Small intestine (tissue), 7 donors: ENCODE data around the gene GAB2. TPM values are rescaled to one million over a fixed set of nuclear protein-coding genes. Genes with fewer than 3 reads are reported as not detected.

Experiments used
- DNase-seq, 2 donors: peaks; one replicate each; pipeline versions ENCODE4 v3.0.0 to v3.0.0-alpha.2; 2013
- FAIRE-seq: peaks from 2 replicates; lab custom pipeline; 2012; peaks lifted over from hg19 to GRCh38; lab: Jason Lieb, UNC
- H3K27ac ChIP-seq, 3 donors: one replicate each; pipeline ENCODE4 v1.5.1; 2013; ENCODE audit warnings: low read length in 2 of 3, mild to moderate bottlenecking in 2 of 3, control low read depth in 1 of 3, inconsistent platforms in 1 of 3, low read depth in 1 of 3, moderate library complexity in 1 of 3
- H3K27me3 ChIP-seq, 3 donors: one replicate each; pipeline ENCODE4 v1.6.1; 2013; ENCODE audit warnings: low read length in 3 of 3, inconsistent platforms in 1 of 3; ENCODE audit not compliant: control insufficient read depth in 3 of 3, insufficient read depth in 3 of 3
- H3K36me3 ChIP-seq, 3 donors: one replicate each; pipeline ENCODE4 v1.6.1; 2013; ENCODE audit warnings: low read length in 3 of 3, inconsistent platforms in 1 of 3, low read depth in 1 of 3, mild to moderate bottlenecking in 1 of 3, moderate library complexity in 1 of 3; ENCODE audit not compliant: control insufficient read depth in 3 of 3, insufficient read depth in 2 of 3
- H3K4me1 ChIP-seq, 3 donors: one replicate each; pipeline ENCODE4 v1.6.1; 2013; ENCODE audit warnings: low read length in 2 of 3, inconsistent platforms in 1 of 3, low read depth in 1 of 3, mild to moderate bottlenecking in 1 of 3, moderate library complexity in 1 of 3; ENCODE audit not compliant: control insufficient read depth in 3 of 3, insufficient read depth in 2 of 3
- H3K4me3 ChIP-seq, 3 donors: one replicate each; pipeline ENCODE4 v1.5.1; 2013; ENCODE audit warnings: low read length in 3 of 3, control low read depth in 1 of 3, inconsistent platforms in 1 of 3, low read depth in 1 of 3, mild to moderate bottlenecking in 1 of 3, moderate library complexity in 1 of 3
- H3K9me3 ChIP-seq, 2 donors: one replicate each; pipeline ENCODE4 v1.6.1; 2013; ENCODE audit warnings: low read depth in 1 of 2, low read length in 1 of 2; ENCODE audit not compliant: control insufficient read depth in 2 of 2, insufficient read depth in 1 of 2
- WGBS, 3 donors: extraction: QIAGEN DNeasy Blood & Tissue Kit; methylation state at CpG; one replicate each; pipeline ENCODE4 v1.1.7; 2013; 5-methylcytosine and 5-hydroxymethylcytosine counted together
- polyA plus RNA-seq, 4 donors: library from polyadenylated mRNA; stranded (reverse) in 3 of 4; unstranded in 1 of 4; fragments of 200-250 nt in 3 of 4; fragments of 120-200 nt in 1 of 4; gene quantifications; one replicate each; pipeline versions ENCODE4 v1.2.1 to v1.2.3, GENCODE V29; 2013
- donor health status: healthy with polysubstance abuse.
- donor health status: control.
- donor health status: control.
- donor health status: Bipolar disorder and iron deficiency.
- donor health status: healthy.

The GAB2 gene
- polyA plus RNA-seq, 4 donors, result 6.8 to 13.6 (median 8.5) TPM

- FAIRE-seq (no peak), DNase-seq (no peak)
- no peak overlapping the region for H3K27ac ChIP-seq
- WGBS, 3 donors, result 92 to 98% (median 97%) methylated on average over 6 of the region's 6 CpGs
- no peaks in the 10 kb centered on the region for H3K9me3 ChIP-seq
- H3K36me3 ChIP-seq, result no peaks in the 10 kb centered on the region
- no peaks in the 10 kb centered on the region for H3K27me3 ChIP-seq
- H3K4me1 ChIP-seq, result peaks cover 2 to 12% (median 6%) of the 10 kb centered on the region in 3 donors
- H3K4me3 ChIP-seq, result no peak overlapping the region
Observed at GRCh38 chr11:78355309-78355705, 62.3 kb downstream of the GAB2 start.

GRCh38 chr11:78354408-78355308 lies 63.0 kb downstream of the GAB2 start:
- DNase-seq, result no peak
- WGBS, 3 donors, result 64 to 82% (median 80%) methylated on average over 7 of the region's 7 CpGs

DNA sequence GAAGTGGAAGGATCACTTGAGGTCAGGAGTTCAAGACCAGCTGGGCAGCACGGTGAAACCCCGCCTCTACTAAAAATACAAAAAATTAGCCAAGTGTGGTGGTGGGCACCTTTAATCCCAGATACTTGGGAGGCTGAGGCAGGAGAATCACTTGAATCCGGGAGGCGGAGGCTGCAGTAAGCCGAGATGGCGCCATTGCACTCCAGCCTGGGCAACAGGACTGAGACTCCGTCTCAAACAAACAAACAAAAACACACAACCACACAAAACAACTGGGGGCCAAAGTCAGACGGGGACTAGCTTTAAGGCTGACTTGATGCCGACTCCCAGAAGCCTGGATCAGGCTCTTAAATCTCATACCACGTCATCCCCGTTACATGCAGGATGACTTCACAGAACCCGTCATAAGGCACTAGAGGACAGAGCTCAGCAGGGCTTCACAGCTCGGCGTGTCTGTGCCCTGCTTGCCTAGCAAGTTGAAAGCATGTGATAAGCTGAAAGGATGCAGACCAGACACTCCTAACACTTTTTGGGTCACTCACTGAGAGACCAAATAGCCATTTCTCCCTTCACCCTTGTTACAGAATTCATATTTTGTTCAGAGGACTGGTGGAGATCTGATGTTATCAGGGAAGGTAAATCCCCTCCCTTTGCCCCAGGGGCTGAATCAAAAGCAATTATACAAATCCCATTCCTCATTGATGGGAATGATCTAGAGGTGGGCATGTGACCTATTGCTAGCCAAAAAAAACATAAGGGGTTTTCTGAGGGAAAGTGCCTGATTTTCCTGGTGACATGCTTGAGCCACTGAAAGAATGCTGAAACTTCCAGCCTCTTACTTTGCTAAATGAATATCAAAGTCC lies 65.4 kb downstream of the GAB2 start:
- no peaks in the 10 kb centered on the region for H3K9me3 ChIP-seq
- WGBS, 3 donors, result 92 to 94% (median 93%) methylated on average over 14 of the region's 14 CpGs
- H3K36me3 ChIP-seq, result no peaks in the 10 kb centered on the region
- no peak overlapping the region for H3K4me3 ChIP-seq
- DNase-seq (no peak), FAIRE-seq (no peak)
- H3K27me3 ChIP-seq, result no peaks in the 10 kb centered on the region
- H3K27ac ChIP-seq, result peak overlapping the region in 1 of 3 donors; percentile 67
- H3K4me1 ChIP-seq, result peaks cover 8 to 26% (median 21%) of the 10 kb centered on the region in 3 donors

More at GRCh38 chr11:78354408-78355308, 63.0 kb downstream of the GAB2 start:
- FAIRE-seq, result no peak
- Histone ChIP-seq H3K4me3 (no peak overlapping the region), H3K9me3 (no peaks in the 10 kb centered on the region), H3K4me1 (peaks cover 5 to 18% (median 10%) of the 10 kb centered on the region in 3 donors), H3K27ac (no peak overlapping the region), H3K36me3 (no peaks in the 10 kb centered on the region), H3K27me3 (no peaks in the 10 kb centered on the region)

DNA sequence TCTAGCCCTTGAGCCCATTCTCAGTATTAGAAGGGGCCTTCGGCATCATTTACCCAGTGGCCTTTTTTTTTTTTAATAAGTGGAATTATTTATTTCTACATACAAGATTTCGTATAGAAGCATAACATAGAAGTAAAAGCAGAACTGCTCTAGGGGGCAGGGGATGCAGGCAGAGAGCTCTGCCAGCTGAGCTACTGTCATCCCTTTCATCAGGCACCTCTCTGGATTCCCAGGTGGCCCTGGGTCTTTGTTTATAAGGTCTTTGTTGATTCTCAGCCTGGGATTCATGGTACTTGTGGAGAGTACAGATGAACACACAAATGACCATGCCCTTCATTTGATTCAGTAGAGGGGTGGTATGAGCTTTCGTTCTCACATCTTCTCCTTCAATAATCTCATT lies 66.4 kb downstream of the GAB2 start:
- H3K4me1 ChIP-seq, result peaks cover 8 to 26% (median 21%) of the 10 kb centered on the region in 3 donors

GRCh38 chr11:78350646-78351165 lies 66.9 kb downstream of the GAB2 start:
- peak overlapping the region; percentile 32 to 73 (median 67) for H3K27ac ChIP-seq
- H3K36me3 ChIP-seq, result no peaks in the 10 kb centered on the region
- H3K27me3 ChIP-seq, result no peaks in the 10 kb centered on the region
- no peak overlapping the region for H3K4me3 ChIP-seq
- FAIRE-seq, result no peak
- peak; percentile 21 to 29 for DNase-seq
- 6 to 16% (median 9%) methylated on average over 7 of the region's 7 CpGs for WGBS, 3 donors
- peaks cover 8 to 26% (median 21%) of the 10 kb centered on the region in 3 donors for H3K4me1 ChIP-seq
- no peaks in the 10 kb centered on the region for H3K9me3 ChIP-seq

More for the DNA sequence above, 66.4 kb downstream of the GAB2 start:
- peak overlapping the region; percentile 32 to 73 (median 67) for H3K27ac ChIP-seq
- DNase-seq, result no peak
- FAIRE-seq, result no peak
- H3K9me3 ChIP-seq, result no peaks in the 10 kb centered on the region
- no peaks in the 10 kb centered on the region for H3K27me3 ChIP-seq
- 60 to 73% (median 71%) methylated on average over 3 of the region's 3 CpGs for WGBS, 3 donors
- H3K4me3 ChIP-seq, result no peak overlapping the region
- no peaks in the 10 kb centered on the region for H3K36me3 ChIP-seq

- Histone ChIP-seq H3K4me3 (peak overlapping the region in 1 of 3 donors; percentile 11), H3K4me1 (peaks cover 8 to 26% (median 21%) of the 10 kb centered on the region in 3 donors), H3K27ac (peak overlapping the region in 2 of 3 donors; percentile 73 to 82)
Observed at GRCh38 chr11:78350091-78350645, 67.5 kb downstream of the GAB2 start.

GRCh38 chr11:78349624-78350023 lies 68.0 kb downstream of the GAB2 start:
- H3K4me3 ChIP-seq, result no peak overlapping the region
- H3K9me3 ChIP-seq, result no peaks in the 10 kb centered on the region
- FAIRE-seq, result no peak
- no peaks in the 10 kb centered on the region for H3K27me3 ChIP-seq
- 38 to 56% (median 46%) methylated on average over 3 of the region's 3 CpGs for WGBS, 3 donors
- no peaks in the 10 kb centered on the region for H3K36me3 ChIP-seq
- peaks cover 8 to 26% (median 21%) of the 10 kb centered on the region in 3 donors for H3K4me1 ChIP-seq
- DNase-seq, result no peak
- H3K27ac ChIP-seq, result peak overlapping the region in 2 of 3 donors; percentile 73 to 75

More at GRCh38 chr11:78350091-78350645, 67.5 kb downstream of the GAB2 start:
- 5 to 12% (median 11%) methylated on average over 6 of the region's 6 CpGs for whole genome bisulfite sequencing, 3 donors
- no peaks in the 10 kb centered on the region for H3K9me3 ChIP-seq
- H3K27me3 ChIP-seq, result no peaks in the 10 kb centered on the region
- DNase-seq (peak in 1 of 2 donors; percentile 29), FAIRE-seq (no peak)
- H3K36me3 ChIP-seq, result no peaks in the 10 kb centered on the region
